NOMO-1 treated with DMSO at 0.1 percent for 48 hours (cell line): ENCODE results near the gene GPHA2.
A peak's percentile ranks its signal among the peaks of the same experiment; 100 is the strongest.

Experiments used
- DNase-seq: peaks from one replicate; lab custom pipeline; 2025; ENCODE audit not compliant: unreplicated experiment; lab: John Stamatoyannopoulos, UW

GPHA2 gene

DNA sequence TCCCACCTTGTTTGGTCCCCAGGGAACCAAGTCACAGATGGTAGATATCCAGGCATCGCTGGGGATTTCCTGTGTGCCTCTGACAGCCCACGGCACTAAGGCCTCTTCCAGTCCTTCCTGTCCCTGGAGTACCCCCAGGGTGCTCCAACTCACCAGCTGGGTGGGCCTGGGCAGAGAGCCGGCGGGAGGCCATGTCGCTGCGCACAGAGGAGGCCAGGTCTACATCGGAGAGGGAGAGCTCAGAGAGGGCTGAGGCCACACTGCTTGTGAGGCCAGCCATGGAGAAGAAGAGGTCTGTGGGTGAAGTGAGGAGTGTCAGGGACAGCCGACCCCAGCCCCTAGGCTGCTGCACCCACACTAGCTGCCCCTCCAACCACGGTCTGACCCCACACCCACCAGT is 24.0 kb downstream of the GPHA2 start:
- DNase-seq, result no peak

DNA sequence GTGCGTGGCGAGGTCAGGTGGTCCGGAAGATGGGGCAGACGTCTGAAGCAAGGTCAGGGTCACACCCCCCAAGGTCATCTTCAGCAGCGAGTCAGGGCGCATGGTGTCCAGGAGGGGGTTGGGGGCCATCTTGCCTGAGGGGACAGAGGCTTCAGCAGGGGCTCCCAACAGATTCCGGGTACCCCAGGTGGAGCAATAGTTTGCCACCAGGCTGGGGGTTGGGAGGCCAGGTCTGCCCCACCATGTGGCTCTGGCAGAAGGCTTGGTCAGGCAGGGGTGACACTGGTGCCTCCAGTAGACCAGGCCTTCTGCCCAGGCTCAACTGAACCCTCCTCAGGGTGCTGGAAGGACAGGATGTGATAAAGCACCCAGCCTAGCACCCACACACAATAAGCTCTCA is 24.6 kb downstream of the GPHA2 start:
- no peak for DNase-seq

DNA sequence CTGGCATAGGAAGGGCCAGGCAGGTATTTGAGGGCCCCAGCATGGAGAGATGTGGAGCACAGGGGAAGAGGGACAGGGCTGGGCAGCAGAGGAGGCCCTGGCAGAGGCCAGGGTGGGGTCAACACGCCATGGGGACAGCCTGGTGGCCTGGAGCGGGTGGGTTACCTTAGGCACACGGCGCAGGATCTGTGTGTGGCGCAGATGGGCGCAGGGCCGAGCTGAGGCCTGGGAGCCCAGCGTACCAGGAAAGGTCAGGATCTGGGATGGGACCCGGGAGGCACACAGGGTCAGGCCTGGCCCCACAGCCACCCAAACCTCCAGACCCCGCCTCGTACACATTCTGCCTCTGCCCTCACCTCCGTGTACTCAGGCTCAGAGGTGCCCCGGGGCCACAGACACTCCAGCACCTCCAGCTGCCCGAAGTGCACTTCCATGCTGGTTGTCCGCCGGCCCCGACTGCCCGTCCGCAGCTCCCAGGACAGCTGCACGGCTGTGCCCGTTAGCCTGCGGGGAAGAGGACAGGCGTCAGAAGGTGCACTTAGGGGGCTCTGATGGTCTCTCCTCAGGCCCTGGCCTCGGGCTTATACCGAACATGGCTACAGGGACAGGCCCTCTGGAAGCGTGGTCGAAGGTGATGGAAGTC is 25.1 kb downstream of the GPHA2 start:
- DNase-seq, result no peak

DNA sequence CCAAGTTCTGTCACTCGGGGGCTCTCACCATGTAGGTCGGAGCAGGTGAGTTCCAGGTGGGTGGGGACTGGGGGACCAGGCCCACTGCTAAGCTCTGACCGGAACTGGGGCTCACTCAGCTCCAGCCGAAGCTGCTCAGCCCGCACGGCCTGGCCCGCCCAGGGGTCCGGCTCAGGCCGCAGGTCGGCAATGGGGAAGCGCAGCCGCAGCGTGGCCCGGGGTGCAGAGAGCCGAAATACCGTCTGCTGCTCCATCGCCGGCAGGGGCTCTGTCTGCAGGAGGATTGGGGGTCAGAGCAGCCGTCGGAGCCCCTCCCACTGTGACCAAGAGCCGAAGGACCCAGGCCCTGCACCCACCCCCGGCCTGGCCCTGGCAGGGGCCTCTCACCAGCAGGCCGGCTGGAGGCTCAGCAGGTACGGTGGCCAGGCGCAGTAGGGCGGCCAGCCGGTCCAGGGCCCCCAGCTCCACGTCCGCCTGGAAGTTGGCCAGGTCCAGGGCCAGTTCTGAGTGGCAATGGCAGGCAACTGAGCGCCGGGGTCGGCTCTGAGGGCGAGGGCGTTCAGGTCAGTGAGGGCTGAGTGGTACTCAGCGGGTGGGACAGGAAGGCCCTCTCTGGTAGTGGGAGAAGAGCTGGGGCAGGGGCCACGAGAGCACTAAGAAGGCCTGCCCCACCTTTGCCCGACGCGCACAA is 25.9 kb downstream of the GPHA2 start:
- no peak for DNase-seq

DNA sequence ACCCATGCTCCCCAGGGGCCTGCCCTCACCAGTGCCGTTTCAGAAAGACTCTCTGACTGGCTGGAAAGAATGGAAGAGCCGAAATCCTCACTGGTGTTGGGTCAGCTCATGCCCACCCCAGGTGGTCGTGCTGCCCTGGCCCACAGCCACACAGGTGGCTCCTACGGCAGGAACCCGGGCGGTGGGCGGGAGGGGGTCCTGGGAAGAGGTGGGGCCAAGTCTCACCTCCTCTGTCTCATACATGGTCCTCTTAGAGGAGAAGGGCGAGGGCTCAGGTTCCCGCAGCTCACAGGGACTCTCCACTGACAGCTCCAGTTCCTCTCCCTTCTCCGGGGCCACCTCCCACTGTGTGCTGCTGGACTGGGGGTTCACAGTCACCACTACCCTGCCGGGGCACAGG is 26.9 kb downstream of the GPHA2 start:
- no peak for DNase-seq

DNA sequence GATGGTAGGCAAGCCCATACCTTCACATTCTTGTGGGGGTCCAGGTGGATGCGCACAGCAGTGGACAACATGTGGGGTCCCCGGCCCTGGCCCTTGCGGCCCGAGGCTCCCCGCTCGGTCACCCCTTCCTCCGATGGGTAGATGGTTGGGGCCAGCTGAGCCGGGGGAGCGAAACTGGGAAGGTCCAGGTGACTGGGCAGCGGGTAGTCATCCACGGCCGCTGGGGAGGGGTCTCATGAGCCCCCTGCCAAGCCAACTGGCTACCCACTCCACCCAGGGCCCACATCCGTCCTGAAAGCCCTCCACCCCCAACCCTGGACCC is 29.4 kb downstream of the GPHA2 start:
- DNase-seq, result no peak

DNA sequence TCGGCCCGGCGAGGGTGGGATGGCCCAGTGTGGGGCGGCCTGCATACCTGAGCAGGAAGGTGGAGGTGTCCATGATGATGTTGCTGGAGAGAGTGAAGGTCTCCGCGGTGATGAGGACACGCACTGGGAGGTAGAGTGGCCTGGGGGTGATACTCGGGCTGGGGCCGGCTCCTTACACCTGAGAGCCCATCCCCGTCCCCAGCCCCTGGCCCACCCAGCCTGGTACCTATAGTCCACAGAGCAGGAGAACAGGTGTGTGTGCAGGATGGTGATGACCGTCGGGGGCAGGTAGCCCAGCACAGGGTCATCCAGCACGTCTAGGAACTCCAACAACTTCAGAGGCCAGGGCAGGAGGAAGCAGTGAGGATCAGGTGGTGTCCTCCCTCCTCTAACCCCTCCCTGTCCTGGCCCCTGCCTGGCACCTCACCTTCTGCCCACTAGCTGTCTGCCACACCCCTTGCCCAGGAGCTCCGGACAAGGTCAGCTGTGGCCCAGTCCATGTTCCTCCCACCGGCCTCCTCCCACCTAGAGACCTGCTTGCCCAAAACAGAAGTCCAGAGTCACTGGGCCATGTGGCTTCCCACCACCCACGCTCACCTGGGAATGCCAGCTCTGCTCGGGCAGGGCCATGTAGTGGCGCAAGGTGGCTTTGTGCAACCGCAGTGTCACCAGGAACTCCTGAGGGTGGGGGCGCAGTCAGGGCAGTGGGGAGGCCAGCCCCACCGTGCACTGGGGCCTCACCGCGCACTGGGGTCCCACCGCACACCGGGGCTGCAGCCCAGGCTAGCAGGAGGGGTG is 30.0 kb downstream of the GPHA2 start:
- no peak for DNase-seq

DNA sequence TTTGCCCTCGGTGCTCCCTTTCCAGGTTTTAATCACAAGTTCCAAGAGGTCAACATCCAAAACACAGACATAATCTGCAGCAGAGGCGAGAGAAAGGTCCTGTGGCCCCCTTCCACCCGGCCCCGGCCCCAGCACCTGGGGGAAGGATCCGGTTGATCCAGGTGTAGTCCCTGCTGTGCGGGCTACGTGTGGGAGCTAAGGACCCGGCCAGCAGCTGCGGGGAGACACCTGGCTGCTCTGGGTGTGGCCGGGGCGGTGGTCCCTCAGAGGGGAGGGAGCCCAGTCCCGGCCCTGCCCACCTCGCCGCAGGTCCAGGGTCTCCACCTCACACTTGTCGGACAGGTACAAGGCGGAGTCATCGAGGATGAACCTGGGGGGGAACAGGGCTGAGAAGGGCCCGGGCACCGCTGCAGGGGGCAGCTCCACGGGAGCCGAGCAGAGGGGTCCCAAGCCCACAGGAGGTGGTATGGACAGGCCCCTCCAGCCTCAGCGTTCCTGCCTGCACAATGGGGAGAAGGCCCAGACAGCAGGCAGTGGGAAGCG is 32.3 kb downstream of the GPHA2 start:
- no peak for DNase-seq

DNA sequence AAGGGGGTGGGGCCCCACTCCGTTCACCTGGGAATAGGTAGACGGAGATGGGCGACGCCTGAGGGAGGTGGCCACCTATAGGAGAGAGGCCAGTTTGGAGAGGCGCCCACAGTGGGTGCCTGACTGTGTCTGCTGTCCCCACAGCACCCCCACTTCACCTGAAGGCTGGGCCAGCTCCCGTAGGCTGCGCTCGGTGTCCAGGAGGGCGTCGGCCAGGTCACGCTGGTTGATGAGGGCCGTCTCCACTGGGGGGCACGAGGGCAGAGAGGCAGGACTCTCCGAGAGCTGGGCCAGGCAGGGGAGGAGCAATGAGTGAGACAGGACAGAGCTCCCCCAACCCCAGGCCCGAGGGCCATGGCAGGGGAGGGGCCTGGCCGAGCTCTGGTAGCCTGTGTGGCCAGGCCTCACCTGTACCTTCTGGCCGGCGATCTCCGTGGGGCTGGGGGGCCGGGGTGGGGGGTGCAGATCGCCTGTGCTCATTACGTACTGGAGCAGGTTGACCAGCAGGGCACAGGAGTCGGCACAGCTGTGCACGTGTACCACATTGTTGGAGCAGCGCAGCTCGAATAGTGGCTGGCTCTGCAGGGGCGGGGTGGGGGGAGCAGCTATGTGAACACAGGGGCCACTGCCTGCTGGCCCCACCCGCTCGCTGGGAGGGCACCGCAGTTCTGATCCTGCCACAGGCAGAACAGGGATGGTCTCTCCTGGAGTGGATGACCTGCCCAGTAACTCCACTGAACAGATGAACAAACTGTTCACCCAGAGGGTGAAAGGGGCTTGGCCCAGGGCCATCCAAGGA is 33.4 kb downstream of the GPHA2 start:
- DNase-seq, result no peak

DNA sequence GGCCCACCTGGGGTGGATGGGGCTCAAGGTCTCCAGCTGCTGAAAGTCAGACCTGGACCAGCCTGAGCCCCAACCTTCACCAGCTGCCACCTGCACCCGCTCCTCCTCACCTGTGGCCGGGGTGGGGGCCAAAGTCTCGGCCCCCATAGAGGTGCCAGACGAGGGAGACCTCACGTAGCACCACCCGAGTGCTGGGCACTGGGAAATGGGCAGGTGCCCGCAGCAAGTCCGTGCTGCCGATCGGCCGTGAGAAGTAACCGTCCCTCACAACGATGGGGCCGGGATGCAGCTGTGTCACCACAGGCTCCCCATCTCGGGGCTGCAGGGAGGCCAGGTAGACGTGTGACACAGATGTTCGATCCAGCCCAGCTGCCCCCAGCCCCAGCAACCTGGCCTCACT is 34.9 kb downstream of the GPHA2 start:
- DNase-seq, result no peak

DNA sequence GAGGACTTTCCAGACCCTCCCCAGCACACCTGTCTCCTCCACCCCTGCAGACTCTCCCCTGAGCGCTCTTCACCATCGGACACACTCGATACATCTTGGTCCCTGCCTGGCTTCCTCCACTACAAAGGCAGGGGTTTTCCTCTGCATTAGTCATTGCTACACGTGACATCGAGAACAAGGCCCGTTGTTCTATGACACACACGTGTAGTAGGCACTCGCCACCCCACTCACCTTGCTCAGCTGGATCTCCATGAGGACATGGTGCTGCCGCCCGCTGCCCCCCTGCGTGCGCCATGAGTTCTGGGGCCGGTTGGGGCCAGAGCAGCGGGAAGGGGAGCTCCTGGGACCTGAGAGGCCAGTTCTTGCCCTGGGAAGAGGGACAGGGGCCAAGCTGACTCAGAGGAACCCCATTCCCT is 35.4 kb downstream of the GPHA2 start:
- DNase-seq, result no peak

DNA sequence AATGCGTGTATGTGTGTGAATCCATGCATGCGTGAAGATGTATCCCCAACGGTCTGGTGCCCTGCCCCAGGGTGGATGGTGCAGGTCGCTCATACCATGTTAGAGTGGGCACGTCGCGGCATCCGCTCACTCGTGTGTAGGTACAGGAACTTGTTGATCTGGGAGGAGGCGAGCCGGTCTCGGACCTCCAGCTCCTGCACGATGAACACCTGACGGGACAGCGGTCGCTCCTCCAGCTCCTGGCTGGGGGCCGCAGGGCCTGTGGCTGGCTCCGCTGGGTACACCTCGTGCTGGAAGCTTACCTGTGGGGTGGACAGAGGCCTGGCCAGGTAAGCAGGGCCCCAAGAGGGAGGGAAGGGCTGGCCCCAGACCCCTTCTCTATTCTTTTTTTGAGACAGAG is 37.2 kb downstream of the GPHA2 start:
- DNase-seq, result no peak

DNA sequence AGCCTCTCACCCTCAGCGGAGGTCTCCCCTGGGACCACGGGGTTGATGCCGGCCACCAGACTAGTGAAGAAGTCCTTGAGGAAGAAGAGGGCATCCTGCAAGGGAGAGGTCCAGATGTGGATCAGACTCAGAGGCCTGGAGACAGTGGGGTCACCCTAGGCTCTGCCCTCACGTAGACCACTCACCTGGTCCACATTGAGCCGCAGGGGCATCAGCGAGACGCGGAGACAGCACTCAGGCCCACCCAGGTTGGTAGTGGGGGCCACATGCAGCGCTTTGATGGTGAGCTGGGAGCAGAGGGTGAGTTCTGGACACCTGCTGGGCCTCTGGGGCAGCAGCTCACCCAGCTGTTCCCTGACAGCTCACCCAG is 37.6 kb downstream of the GPHA2 start:
- no peak for DNase-seq

DNA sequence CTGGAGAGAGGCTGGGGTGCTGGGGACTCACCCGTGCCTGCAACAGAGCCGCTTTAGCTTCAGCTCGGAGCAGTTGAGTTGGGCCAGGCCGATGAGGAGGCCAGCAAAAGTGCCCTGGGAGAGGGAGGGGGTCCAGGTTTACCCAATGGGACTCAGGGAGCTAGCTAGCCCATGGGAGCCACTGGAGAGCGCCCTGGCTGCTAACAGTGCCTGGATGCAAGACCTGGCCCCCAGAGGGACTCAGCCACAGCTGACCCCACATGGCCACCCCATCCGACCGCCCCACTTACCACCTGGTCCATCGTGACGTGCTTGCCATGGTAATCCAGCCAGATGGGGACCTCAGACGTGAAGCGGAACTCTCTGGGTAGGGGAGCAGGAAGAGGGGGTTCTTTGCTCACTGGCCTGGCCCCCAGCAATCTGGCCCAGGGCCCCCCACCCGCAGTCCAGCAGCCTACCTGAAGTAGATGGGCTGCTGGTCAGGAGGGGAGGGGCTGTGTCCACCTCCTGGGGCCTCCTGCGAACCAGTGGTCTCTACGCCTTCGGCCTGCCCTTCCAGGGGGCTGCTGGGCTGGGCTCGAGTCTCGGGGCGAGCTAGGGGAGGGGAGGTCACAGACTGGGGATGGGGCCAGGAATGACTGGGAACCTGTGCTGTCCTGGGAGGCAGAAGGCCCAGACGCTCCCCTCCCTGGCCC is 38.2 kb downstream of the GPHA2 start:
- DNase-seq, result no peak

DNA sequence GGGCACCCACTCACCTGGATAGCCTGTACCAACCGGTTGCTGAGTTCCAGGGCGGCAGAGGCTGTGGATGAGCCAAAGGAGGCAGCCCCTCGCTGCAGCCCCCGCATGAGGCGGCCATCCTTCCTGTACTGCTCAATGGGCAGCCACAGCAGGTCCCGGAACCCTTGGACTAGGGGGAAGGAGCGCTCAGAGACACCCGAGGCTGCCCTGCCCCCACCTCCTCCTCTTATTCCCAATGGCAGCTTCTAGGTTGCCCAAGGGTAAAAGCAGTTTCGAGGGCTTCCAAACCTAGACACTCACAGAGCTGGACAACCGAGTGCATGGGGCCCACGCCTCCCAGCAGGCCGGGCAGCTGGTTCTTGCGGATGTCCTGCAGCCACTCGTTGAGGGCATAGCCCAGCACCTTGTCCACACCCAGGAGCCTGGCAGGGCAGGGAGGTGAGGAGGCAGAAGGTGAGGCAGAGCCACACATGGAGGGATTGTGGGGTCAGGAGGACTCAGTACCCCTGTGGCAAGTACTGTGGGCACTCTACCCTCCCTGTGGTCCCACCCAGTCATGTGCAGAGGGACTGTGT is 39.2 kb downstream of the GPHA2 start:
- no peak for DNase-seq

DNA sequence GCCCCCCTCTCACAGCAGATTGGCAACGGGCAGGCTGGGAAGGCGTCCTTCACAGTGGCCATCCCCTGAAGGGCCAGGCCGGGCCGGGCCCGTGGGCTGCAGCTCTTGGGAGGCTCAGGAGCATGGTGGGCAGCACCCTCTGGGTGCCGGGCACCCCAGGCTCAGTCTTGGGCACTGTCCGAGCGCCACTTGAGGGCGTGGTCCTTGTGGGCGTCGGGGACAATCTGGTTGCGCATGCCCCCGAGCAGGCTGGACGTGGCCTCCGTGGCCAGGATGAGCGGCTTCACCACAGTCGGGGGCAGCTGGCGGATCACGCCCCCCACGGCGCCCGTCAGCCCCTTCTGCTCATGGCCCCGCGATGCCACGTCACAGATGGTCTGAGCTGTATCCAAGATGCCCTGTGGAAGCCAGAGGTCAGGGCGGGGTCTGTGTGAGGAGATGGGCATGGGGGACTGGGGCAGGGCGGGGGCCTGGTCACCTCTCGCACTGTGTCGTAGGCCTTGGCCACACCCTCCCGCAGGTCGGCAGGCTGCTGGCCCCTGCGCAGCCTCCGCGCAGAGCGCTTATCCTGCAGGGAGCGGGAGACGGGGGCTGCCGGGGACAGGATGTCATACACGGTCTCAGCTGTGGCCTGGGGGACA is 40.8 kb downstream of the GPHA2 start:
- no peak for DNase-seq

DNA sequence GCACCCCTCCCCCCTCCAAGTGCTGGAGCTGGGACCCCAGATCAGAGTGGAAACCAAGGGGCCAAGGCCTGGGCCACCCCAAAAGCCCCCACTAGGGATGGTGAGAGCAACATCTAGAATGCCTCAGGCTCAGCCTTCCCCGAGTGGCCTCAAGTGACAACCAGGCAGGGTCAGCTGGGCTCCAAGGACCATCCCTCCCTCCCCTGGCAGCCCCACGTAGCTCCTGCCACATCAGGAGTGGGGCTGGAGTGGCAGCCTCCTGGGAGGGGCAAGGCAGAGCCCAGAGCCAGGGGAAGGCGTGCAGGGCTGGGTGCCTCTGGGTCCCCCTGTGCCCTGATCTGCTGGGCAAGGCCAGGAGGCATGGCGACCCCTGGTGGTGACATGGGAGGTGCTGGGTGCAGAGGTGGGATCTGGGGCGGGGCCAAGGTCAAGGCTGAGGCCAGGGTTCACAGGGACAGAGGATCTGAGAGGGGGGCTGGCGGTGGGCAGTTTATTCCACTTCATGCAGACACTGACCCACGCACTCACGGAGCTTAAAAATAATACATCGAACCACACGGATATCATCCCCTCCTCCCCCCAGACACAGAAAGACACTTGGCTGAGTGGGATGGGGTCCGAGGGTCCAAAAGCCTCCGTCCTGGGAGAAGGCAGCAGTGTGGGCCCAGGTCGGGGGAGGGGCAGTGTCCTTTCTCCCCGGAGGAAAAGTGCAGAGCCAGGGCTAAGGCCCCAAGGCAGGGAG is 41.5 kb downstream of the GPHA2 start:
- DNase-seq, result peak; percentile 64

DNA sequence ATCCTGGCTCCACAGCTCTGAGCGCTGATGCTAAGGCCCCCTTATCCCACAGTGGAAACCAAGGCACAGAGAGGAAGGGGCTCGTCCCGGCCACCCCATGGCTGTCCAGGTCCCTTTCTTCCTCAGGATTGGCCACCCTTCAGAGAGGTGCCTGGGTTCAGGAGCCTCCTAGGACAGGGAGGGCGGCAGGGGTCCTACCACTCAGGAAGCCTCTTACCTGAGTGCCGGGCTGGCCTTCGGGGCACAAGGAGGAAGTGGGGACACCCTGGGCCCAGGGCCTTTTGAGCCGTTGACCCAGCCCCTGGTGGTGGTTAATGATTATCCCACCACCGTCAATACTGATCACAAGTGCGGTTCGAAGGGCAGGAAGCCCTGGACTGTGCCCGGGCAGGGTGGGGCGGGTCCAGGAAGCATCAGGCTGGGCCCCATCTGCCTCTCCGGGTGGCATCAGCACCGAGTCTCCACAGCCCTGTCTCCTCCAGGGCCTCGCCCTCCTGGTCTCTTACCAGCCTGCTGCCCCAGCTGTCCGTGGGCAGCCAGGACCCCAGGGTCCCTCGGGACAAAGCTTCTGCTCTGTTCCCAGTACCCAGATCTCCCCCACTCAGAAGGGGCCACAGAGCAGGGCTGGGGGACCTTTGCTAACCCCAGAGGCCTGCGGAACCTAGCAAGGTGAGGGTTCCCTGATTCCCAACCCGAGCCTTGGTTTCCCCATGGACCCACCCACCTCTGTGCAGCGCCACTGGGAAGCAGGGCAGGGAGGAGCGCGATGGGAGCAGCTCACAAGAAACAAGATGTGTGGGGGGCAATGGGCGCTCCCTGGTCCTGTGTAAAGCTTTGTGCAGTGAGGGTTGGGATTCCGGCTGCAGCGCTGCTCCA is 42.3 kb downstream of the GPHA2 start:
- no peak for DNase-seq
